ENCODE data around the gene GCLC.

GRCh38 chr6:53530780-53531386 lies 14.0 kb downstream of the GCLC start:
- TF ChIP-seq CTCF (IDR thresholded peaks at IDR 0.05; ENCODE audit: insufficient read depth, low read length, poor library complexity, severe bottlenecking) (no peak), EZH2phosphoT487 (conservative IDR thresholded peaks at IDR 0.05; ENCODE audit: low read length) (no peak)
